Esophagus muscularis mucosa (tissue), 4 donors: Measurements from ENCODE around the gene HNRNPA1. TPM values are rescaled to one million over a fixed set of nuclear protein-coding genes. Genes with fewer than 3 reads are reported as not detected.
"Not testable (repeated sequence)": the region's sequence is repeated elsewhere in the genome, so short reads cannot be mapped to it uniquely, and the experiment has no call there.

Source experiments
- DNase-seq: peaks from one replicate; pipeline ENCODE4 v3.0.0-alpha.2; 2017; ENCODE audit errors: extremely low spot score
- H3K27ac ChIP-seq, 4 donors: fragments of 200-600 bp; sonication (generic); replicated peaks in 1 of 4; 1 replicate in 3 of 4; 2 replicates in 1 of 4; pipeline ENCODE4 v1.5.1; 2016 to 2019; ENCODE audit warnings: mild to moderate bottlenecking in 1 of 4
- H3K27me3 ChIP-seq, 4 donors: fragments of 200-600 bp; sonication (generic); one replicate each; pipeline versions ENCODE4 v1.5.1 to v1.6.0; 2016 to 2019
- H3K36me3 ChIP-seq, 4 donors: fragments of 200-600 bp; sonication (generic); one replicate each; pipeline ENCODE4 v1.5.1; 2016 to 2019
- H3K4me1 ChIP-seq, 4 donors: fragments of 200-600 bp; sonication (generic); one replicate each; pipeline ENCODE4 v1.5.1; 2016 to 2019
- H3K4me3 ChIP-seq, 4 donors: fragments of 200-600 bp; sonication (generic); 1 replicate in 2 of 4; 2 replicates in 2 of 4; pipeline ENCODE4 v1.5.1; 2016 to 2019; ENCODE audit warnings: mild to moderate bottlenecking in 4 of 4, moderate library complexity in 1 of 4
- H3K9me3 ChIP-seq, 4 donors: fragments of 200-600 bp; sonication (generic); 1 replicate in 3 of 4; 2 replicates in 1 of 4; pipeline ENCODE4 v1.5.1; 2016 to 2019
- CTCF ChIP-seq, 3 experiments: fragments of 200-600 bp in 2 of 3; fragments of 450-650 bp in 1 of 3; sonication (generic) in 2 of 3; IDR thresholded peaks; one replicate each; pipeline ENCODE4 v1.5.1; 2017 to 2019; ENCODE audit warnings: antibody characterized with exemption in 3 of 3, mild to moderate bottlenecking in 2 of 3, moderate library complexity in 1 of 3
- EP300 ChIP-seq: sonication (generic); formaldehyde crosslinking; IDR thresholded peaks from one replicate; pipeline ENCODE4 v1.6.1; 2017; ENCODE audit warnings: antibody characterized with exemption
- POLR2A ChIP-seq: fragments of 450-650 bp; IDR thresholded peaks from one replicate; pipeline ENCODE4 v1.6.1; 2017; ENCODE audit warnings: antibody characterized with exemption, moderate library complexity, mild to moderate bottlenecking, low read depth
- POLR2AphosphoS5 ChIP-seq, 2 donors: sonication (generic); formaldehyde crosslinking; IDR thresholded peaks; one replicate each; pipeline ENCODE4 v1.6.1; 2017; ENCODE audit warnings: antibody characterized with exemption in 2 of 2
- WGBS: methylation state at CpG from one replicate; pipeline ENCODE4 v1.1.5; 2018; 5-methylcytosine and 5-hydroxymethylcytosine counted together
- intact Hi-C: fragments of 100-400 bp; cut with DNase I; formaldehyde crosslinking; loops from one replicate; pipeline ENCODE4 v1.15.1; 2023
- total RNA-seq, 4 donors: library from RNA; depleted of rRNA; stranded (reverse); fragments of >200 nt; gene quantifications; one replicate each; pipeline versions ENCODE4 v1.1.0 to v1.2.1, GENCODE V29; 2016

Gene HNRNPA1
- total RNA-seq, 4 donors from 2014 or later, result 216 to 368 (median 270) TPM

- Histone ChIP-seq H3K4me1 (peaks cover 50 to 64% (median 63%) of the 10 kb centered on the region in 4 donors), H3K27ac (peak within 1 kb of the TSS; percentile 84 to 93 (median 92)), H3K36me3 (peaks cover 21 to 37% (median 28%) of the 10 kb centered on the region in 4 donors), H3K4me3 (peak within 1 kb of the TSS; percentile 70 to 79 (median 74)), H3K9me3 (no peaks in the 10 kb centered on the region), H3K27me3 (no peaks in the 10 kb centered on the region)
- no peak for TF ChIP-seq EP300
- TF ChIP-seq POLR2AphosphoS5 (IDR thresholded peaks at IDR 0.05), result peak; percentile 96 to 97
- TF ChIP-seq CTCF (IDR thresholded peaks at IDR 0.05), result no peak
- peak; percentile 64 for TF ChIP-seq POLR2A
- 1% methylated on average over 23 of the region's 49 CpGs for WGBS
- intact Hi-C loops, result no loop called here
- peak; percentile 100 for DNase-seq
These were observed 676 bp upstream of the HNRNPA1 start, which contains the start of gene CBX5 for GRCh38 chr12:54279632-54280467. CBX5 (minus strand) TSS chr12:54280122; CDS start chr12:54257650, 22,472 bp downstream.

GRCh38 chr12:54281261-54281638 is 724 bp downstream of the HNRNPA1 start:
- DNase-seq, H3K9me3 ChIP-seq, H3K27me3 ChIP-seq, intact Hi-C loops: not testable (repeated sequence)
- Histone ChIP-seq H3K4me3 (peak overlapping the region; percentile 70 to 79 (median 74)), H3K27ac (peak overlapping the region; percentile 84 to 93 (median 92)), H3K36me3 (peaks cover 27 to 51% (median 41%) of the 10 kb centered on the region in 4 donors), H3K4me1 (peaks cover 63 to 78% (median 77%) of the 10 kb centered on the region in 4 donors)
- under 1% methylated on average over 10 of the region's 10 CpGs for WGBS

- H3K9me3 ChIP-seq, intact Hi-C loops, DNase-seq, H3K27me3 ChIP-seq: not testable (repeated sequence)
- Histone ChIP-seq H3K36me3 (peaks cover 32 to 56% (median 45%) of the 10 kb centered on the region in 4 donors), H3K27ac (peak overlapping the region; percentile 84 to 93 (median 92)), H3K4me1 (peaks cover 66 to 78% (median 77%) of the 10 kb centered on the region in 4 donors), H3K4me3 (peak overlapping the region; percentile 70 to 79 (median 74))
- WGBS, result 19% methylated on average over 4 of the region's 4 CpGs
These were observed 1.2 kb downstream of the HNRNPA1 start for GRCh38 chr12:54281694-54282093.

GRCh38 chr12:54282949-54283593 is 2.5 kb downstream of the HNRNPA1 start:
- Histone ChIP-seq H3K36me3 (peaks cover 45 to 70% (median 59%) of the 10 kb centered on the region in 4 donors), H3K4me1 (peaks cover 58 to 68% (median 67%) of the 10 kb centered on the region in 4 donors), H3K27me3 (no peaks in the 10 kb centered on the region), H3K27ac (peak overlapping the region in 3 of 4 donors; percentile 28 to 93 (median 93)), H3K4me3 (peak overlapping the region; percentile 13 to 79 (median 42)), H3K9me3 (no peaks in the 10 kb centered on the region)
- 37% methylated on average over 11 of the region's 11 CpGs for WGBS
- TF ChIP-seq POLR2AphosphoS5 (IDR thresholded peaks at IDR 0.05) (no peak), CTCF (IDR thresholded peaks at IDR 0.05) (no peak), EP300 (no peak), POLR2A (no peak)
- intact Hi-C loops, result no loop called here
- no peak for DNase-seq

- intact Hi-C loops, H3K9me3 ChIP-seq, DNase-seq, H3K27me3 ChIP-seq: not testable (repeated sequence)
- Histone ChIP-seq H3K36me3 (peaks cover 46 to 79% (median 70%) of the 10 kb centered on the region in 4 donors), H3K4me1 (peaks cover 50 to 58% (median 57%) of the 10 kb centered on the region in 4 donors), H3K27ac (peak overlapping the region in 1 of 4 donors; percentile 9), H3K4me3 (peak overlapping the region in 1 of 4 donors; percentile 12)
- WGBS, result 58% methylated on average over 1 of the region's 2 CpGs
These were observed 3.7 kb downstream of the HNRNPA1 start for GRCh38 chr12:54284070-54284780.
